HTERT RPE-1 (cell line): ENCODE measurements around the gene SWSAP1.
"Not testable (repeated sequence)": the region's sequence is repeated elsewhere in the genome, so short reads cannot be mapped to it uniquely, and the experiment has no call there.

ENCODE experiments used
- in situ Hi-C: fragments of 300-500 bp; cut with MboI; formaldehyde crosslinking; loops from 4 replicates; pipeline ENCODE4 v1.14.3; 2020; ENCODE audit warnings: low sequenced_read_pairs

SWSAP1 gene

GRCh38 chr19:11378319-11379189 lies 4.1 kb downstream of the SWSAP1 start:
- in situ Hi-C loops, result no loop called here

DNA sequence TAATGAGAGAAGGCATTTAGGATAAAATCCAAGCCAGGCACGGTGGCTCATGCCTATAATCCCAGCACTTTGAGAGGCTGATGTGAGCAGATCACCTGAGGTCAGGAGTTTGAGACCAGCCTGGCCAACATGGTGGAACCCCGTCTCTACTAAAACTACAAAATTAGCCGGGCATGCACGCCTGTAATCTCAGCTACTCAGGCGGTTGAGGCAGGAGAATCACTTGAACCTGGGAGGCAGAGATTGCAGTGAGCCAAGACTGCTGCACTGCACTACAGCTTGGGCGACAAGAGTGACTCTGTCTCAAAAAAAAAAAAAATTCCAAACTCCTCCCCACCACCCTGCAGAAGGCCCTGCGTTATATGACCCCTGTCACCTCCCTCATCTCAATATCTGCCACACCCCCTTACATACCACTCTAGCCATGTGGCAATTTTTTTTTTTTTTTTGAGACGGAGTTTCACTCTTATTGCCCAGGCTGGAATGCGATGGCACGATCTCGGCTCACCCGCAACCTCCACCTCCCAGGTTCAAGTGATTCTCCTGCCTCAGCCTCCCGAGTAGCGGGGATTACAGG lies 4.9 kb downstream of the SWSAP1 start:
- in situ Hi-C loops, result not testable (repeated sequence)

DNA sequence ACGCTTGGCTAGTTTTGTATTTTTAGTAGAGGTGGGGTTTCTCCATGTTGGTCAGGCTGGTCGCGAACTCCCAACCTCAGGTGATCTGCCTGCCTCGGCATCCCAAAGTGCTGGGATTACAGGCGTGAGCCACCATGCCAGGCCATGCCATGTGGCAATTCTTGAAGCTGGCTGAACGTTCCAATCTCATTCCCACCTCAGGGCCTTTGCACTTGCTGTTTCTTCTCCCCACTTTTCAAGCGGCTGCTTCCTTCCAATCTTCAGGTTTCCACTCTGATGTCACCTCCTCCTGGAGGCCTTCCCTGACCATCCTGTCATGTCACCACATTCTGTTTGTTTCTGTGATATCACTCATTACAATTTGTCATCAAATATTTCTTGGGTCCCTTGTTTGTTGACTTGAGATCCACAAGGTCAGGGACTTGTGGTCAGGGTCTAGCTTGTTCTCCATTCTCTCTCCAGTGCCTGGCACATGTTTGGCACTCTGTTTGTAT lies 5.4 kb downstream of the SWSAP1 start:
- in situ Hi-C loops, result no loop called here

DNA sequence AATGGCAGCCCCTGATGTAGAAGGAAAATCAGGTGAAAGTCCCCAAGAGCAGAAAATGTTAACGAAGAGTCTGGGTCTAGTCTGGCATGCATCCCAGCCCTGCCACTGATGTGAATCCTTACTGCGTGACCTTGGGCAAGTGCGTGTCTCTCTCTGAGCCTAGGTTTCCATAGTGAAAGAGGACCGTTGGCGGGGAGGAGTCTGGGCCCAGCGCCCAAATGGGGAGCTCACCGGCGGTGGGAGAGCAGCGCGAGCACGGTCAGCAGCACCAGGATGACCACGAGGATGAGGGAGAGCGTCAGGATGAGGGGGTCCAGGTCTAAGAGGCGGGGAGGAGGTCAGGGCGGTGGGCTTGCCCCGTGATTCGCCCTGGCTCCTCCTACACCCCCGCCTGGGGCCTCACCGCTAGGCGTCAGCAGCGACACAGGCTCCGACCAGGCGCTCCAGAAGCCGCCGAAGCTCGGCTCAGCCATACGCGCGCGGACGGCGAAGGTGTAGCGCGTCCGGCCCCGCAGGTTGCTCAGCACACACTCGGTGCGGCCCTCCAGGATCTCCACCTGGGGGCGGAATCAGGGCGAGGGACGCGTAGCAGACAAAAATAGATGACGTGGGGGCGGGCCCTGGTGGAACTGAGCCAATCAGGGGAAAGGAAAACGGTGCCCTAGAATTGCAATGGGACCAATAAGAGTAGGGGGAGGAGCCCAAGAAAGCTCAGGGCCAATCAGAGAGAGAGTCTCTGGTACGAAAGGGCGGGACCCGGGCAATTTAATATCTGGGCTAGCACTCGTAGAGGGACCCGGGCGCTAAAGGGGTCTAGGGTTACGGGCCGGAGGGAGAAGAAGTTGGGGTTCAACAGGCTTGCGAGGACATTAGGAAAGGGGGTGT lies 6.4 kb downstream of the SWSAP1 start:
- in situ Hi-C loops, result no loop called here

DNA sequence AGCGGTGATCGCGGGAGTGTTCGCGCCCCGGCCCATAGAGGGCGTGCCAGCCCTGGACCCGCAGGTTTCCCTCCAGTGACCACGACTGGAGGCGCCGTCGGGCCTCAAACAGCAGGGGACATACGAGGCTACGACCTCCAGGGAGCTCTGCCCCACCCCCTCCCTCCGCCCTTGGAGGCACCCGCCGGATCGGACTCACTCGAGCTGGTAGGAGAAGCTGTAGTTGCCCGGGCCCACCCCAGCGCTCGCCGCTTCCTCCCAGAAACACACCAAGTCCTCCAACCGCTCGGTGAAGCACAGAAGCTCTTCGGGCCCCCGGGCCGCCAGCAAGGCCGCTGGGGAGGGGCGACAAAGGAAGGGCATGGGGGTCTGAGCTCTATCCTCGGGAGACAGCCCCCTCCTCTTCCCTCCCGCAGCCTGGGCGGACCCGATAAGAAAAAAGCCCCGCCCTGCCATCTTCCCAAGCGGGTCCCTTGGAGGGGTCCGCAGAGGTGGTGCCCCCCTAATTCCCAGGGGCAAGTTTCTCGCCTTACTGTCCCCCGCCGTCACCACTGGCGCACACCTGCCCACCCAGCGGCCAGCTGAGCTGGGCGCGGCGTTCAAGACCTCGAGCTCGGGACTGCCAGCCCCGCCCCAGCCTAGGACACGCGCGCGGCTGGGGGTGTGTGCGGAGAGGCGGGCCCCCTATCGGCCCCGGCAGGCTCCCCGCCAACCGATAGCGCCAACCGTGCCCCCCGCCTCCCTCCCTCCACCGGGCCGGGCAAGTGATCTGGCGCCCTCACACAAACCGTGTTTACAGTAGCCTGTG lies 8.6 kb downstream of the SWSAP1 start:
- in situ Hi-C loops, result no loop called here

DNA sequence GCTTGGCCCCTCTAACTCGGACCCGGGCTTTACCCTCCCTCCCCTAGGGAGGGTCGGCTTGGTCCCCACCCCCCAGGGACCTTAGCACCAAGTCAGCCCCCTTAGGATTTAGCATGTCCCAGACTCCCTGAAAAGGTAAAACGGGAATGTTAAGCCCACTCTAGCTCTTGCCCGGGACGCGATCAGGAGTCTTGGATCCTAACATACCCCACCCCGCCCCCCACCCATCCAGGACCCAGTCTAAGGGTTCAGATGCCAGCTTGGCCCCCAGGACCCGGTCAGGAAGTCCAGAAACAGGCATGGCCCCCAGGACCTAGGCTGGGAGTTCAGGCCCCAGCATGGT lies 9.2 kb downstream of the SWSAP1 start:
- in situ Hi-C loops, result no loop called here

DNA sequence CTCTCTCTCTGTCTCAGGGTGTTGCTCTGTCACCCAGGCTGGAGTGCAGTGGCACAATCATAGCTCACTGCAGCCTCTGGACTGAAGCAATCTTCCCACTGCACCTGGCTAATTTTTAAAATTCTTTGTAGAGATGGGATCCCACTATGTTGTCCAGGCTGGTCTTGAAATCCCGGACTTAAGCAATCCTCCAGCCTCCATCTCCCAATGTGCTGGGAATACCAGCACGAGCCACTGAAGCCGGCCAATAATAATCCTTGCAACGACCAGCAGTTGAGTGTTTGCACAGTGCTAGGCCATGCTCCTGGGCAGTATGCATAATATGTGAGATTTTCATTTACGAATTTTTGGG lies 10.3 kb downstream of the SWSAP1 start:
- in situ Hi-C loops, result no loop called here

GRCh38 chr19:11387162-11388034 lies 12.9 kb downstream of the SWSAP1 start:
- in situ Hi-C loops, result no loop called here

DNA sequence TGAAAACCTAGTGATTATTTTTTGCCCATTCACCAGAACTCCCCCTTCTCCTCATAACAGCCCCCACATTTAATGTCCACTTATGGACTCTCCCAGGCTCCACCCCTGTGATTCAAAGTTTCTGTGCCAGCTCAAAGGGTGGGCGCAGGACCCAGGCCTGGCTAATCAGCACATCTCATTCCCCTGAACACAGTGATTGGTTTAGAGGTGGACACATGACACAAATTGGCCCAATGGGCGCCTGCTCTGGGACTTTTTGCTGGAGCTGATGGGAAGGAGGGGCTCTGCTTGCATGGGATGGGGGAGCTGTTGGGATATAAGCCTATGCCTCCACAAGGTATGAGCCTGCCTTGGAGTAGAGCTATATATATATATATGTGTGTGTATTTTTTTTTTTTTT lies 15.9 kb downstream of the SWSAP1 start:
- in situ Hi-C loops, result no loop called here

- in situ Hi-C loops, result no loop called here
Measured at GRCh38 chr19:11390933-11391680, 16.6 kb downstream of the SWSAP1 start.

- in situ Hi-C loops, result no loop called here
Measured at GRCh38 chr19:11397089-11397610, 22.7 kb downstream of the SWSAP1 start.

- in situ Hi-C loops, result no loop called here
Measured at GRCh38 chr19:11399667-11400066, 25.2 kb downstream of the SWSAP1 start.

DNA sequence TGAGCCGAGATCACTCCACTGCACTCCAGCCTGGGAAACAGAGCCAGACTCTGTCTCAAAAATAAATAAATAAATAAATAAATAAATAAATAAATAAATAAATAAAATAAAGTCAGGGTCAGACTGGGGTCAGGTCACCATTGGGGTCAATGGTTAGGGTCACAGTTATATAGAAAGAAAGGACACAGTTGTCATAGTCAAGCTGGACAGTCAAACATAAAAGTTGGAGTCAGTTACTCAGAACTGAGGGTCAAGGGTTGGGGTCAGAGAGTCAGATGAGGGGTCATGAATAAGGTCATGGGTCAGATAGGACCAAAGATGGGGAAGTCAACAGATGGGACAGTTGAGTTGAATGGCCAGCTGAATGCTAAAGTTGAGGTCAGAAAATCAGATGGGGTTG lies 26.3 kb downstream of the SWSAP1 start:
- in situ Hi-C loops, result no loop called here

- in situ Hi-C loops, result no loop called here
Measured at GRCh38 chr19:11401808-11402543, 27.5 kb downstream of the SWSAP1 start.

DNA sequence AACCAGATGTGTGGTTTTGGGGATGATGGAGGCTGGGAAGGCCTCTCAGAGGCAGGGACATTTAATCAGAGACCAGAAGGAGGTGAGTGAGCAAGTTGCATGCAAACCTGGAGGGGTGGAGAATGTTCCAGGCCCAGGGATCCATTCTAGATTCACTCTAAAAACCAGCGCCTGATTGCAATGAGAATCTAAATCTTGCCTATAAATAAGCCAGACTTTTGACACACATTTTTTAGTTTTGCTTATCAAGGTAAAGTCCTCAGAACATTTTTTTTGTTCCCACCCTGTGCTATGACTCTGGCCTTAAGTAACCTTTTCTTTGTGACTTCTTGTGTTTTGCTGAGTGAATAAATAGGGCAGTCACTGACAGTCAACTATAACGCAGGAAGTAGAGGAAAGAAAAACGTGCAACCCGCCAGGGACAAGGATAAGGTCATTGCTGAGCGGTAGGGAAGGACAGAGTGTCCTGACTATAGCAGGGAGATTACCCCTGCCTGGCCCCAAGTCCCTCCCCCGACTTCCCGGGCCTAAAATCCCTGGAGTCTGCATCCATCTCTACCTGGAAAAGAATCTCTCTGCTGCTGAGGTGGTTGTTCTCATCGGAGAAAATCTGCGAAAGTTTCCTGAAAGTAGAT lies 30.2 kb downstream of the SWSAP1 start:
- in situ Hi-C loops, result no loop called here

DNA sequence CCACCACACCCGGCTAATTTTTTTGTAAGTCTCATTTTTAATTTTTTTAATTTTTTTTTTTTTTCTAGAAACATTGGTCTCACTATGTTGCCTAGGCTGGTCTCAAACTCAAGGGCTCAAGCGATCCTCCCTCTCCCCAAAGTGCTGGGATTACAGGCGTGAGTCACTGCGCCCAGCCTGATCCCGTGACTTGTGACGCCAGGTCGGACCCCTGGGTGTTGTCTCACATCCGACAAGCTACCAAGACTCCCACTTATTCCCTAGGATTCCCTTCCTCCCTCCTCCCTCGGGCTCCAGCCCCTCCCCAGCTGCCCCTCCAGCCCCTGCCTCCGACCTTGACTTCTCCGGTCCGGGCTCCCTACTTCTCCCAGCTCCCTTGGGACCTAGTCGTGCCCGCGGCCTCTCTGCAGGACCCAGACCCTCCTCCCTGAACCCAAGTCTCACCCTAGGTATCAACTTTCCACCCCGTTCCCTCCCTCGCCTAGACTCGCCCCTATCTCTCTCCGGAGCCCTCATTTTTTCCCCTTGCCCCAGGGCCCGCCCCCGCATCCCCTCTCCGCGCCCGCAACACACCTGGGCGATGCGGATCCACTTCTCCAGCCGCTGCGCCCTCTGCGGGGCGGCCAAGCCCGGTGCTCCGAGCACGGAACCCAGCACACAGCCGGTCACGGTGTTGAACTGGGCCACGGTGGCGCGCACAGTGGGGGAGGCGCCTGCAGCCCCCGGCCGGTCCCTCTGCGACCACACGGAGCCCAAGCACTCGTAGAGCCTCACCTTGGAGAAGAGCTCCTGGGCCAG lies 31.6 kb downstream of the SWSAP1 start:
- in situ Hi-C loops, result no loop called here

GRCh38 chr19:11406703-11407236 lies 32.3 kb downstream of the SWSAP1 start:
- in situ Hi-C loops, result not testable (repeated sequence)
